Glutamatergic neuron (in vitro differentiated cells): ENCODE measurements around the gene OR10Z1. TPM values are rescaled to one million over a fixed set of nuclear protein-coding genes. Genes with fewer than 3 reads are reported as not detected.

Experiments
- DNase-seq: peaks from one replicate; pipeline ENCODE4 v3.0.0; 2022
- H3K27ac Mint-ChIP-seq: one replicate; pipeline ENCODE4 v1.8.0; 2020; ENCODE audit warnings: mild to moderate bottlenecking, mixed read lengths, inconsistent platforms; ENCODE audit not compliant: unreplicated experiment
- H3K27me3 Mint-ChIP-seq: one replicate; pipeline ENCODE4 v1.8.0; 2020; ENCODE audit warnings: mild to moderate bottlenecking, moderate library complexity, mixed read lengths, inconsistent platforms; ENCODE audit not compliant: unreplicated experiment
- H3K36me3 Mint-ChIP-seq: one replicate; pipeline ENCODE4 v1.8.0; 2020; ENCODE audit warnings: mild to moderate bottlenecking, mixed read lengths, inconsistent platforms; ENCODE audit not compliant: unreplicated experiment
- H3K4me1 Mint-ChIP-seq: one replicate; pipeline ENCODE4 v1.8.0; 2020; ENCODE audit warnings: mild to moderate bottlenecking, low read depth, mixed read lengths, inconsistent platforms; ENCODE audit not compliant: unreplicated experiment
- H3K4me3 Mint-ChIP-seq: one replicate; pipeline ENCODE4 v1.8.0; 2020; ENCODE audit warnings: mild to moderate bottlenecking, mixed read lengths, inconsistent platforms; ENCODE audit not compliant: unreplicated experiment
- H3K9me3 Mint-ChIP-seq: one replicate; pipeline ENCODE4 v1.8.0; 2020; ENCODE audit warnings: mild to moderate bottlenecking, moderate library complexity, mixed read lengths, inconsistent platforms; ENCODE audit not compliant: unreplicated experiment
- CTCF ChIP-seq: fragments of 200-600 bp; sonication (generic); IDR thresholded peaks from one replicate; pipeline ENCODE4 v1.5.0; 2021; ENCODE audit not compliant: partially characterized antibody, unreplicated experiment
- long read RNA-seq: library from polyadenylated mRNA; unstranded; transcript quantifications from one replicate; pipeline ENCODE4 v2.0.0, GENCODE V29; 2020; ENCODE audit not compliant: unreplicated experiment
- total RNA-seq: library from RNA; stranded (reverse); fragmentation: NEBNext Ultra II Directional; extraction: Animal tissue kit (Norgen Biotek cat#: 25700); gene quantifications from one replicate; pipeline ENCODE4 v1.2.1, GENCODE V29; 2021; ENCODE audit not compliant: unreplicated experiment

OR10Z1 gene
- total RNA-seq: not detected
- long read RNA-seq: 0 reads

- Mint-ChIP-seq H3K27ac (no peak within 1 kb of the TSS), H3K9me3 (no peaks in the 10 kb centered on the region), H3K4me1 (peaks cover 3% of the 10 kb centered on the region), H3K36me3 (no peaks in the 10 kb centered on the region), H3K27me3 (no peaks in the 10 kb centered on the region), H3K4me3 (no peak within 1 kb of the TSS)
- no peak for DNase-seq
- TF ChIP-seq CTCF: no peak
These were observed at the start of gene OR10Z1 for GRCh38 chr1:158604968-158605367. TSS of gene OR10Z1 (plus strand) at chr1:158605268. CDS start at chr1:158606439, 1,171 bp downstream.

- Mint-ChIP-seq H3K27me3 (no peaks in the 10 kb centered on the region), H3K27ac (no peak overlapping the region), H3K9me3 (no peaks in the 10 kb centered on the region), H3K4me3 (no peak overlapping the region), H3K36me3 (no peaks in the 10 kb centered on the region), H3K4me1 (no peaks in the 10 kb centered on the region)
- no peak for TF ChIP-seq CTCF
- DNase-seq: no peak
These were observed 45.4 kb upstream of the OR10Z1 start for GRCh38 chr1:158559696-158560095.

- Mint-ChIP-seq H3K4me1 (no peaks in the 10 kb centered on the region), H3K36me3 (no peaks in the 10 kb centered on the region), H3K4me3 (no peak overlapping the region), H3K27ac (no peak overlapping the region), H3K27me3 (no peaks in the 10 kb centered on the region), H3K9me3 (no peaks in the 10 kb centered on the region)
- no peak for DNase-seq
- no peak for TF ChIP-seq CTCF
These were observed 41.2 kb upstream of the OR10Z1 start for GRCh38 chr1:158563853-158564252.

GRCh38 chr1:158564608-158565007, 40.5 kb upstream of the OR10Z1 start:
- Mint-ChIP-seq H3K36me3 (no peaks in the 10 kb centered on the region), H3K9me3 (no peaks in the 10 kb centered on the region), H3K4me1 (no peaks in the 10 kb centered on the region), H3K27ac (no peak overlapping the region), H3K4me3 (no peak overlapping the region), H3K27me3 (no peaks in the 10 kb centered on the region)
- DNase-seq: no peak
- no peak for TF ChIP-seq CTCF

GRCh38 chr1:158570480-158570879, 34.6 kb upstream of the OR10Z1 start, which contains the start of gene OR6P1:
TSS of gene OR6P1 (minus strand) at chr1:158570580. CDS start at chr1:158563604, 6,976 bp downstream.
- no peak for TF ChIP-seq CTCF
- H3K4me3 Mint-ChIP-seq: no peak within 1 kb of the TSS
- no peak within 1 kb of the TSS for H3K27ac Mint-ChIP-seq

More at GRCh38 chr1:158570480-158570879, 34.6 kb upstream of the OR10Z1 start, which contains the start of gene OR6P1:
- H3K36me3 Mint-ChIP-seq: no peaks in the 10 kb centered on the region
- H3K4me1 Mint-ChIP-seq: no peaks in the 10 kb centered on the region
- no peak for DNase-seq
- H3K27me3 Mint-ChIP-seq: no peaks in the 10 kb centered on the region
- H3K9me3 Mint-ChIP-seq: no peaks in the 10 kb centered on the region
